ENCODE measurements around the gene EPN1.
A peak's percentile ranks its signal among the peaks of the same experiment; 100 is the strongest.

The EPN1 gene

GRCh38 chr19:55673889-55674288, 1.1 kb upstream of the EPN1 start:
- no peak overlapping the region for H3K4me3 ChIP-seq (ENCODE audit: low read length)
- DNase-seq (ENCODE audit: low read depth) = no peak
- TF ChIP-seq CTCF (IDR thresholded peaks at IDR 0.05; ENCODE audit: insufficient read depth, low read depth, low read length, missing control alignments) = no peak

- no peak for DNase-seq (ENCODE audit: low read depth)
- H3K4me3 ChIP-seq (ENCODE audit: low read length) = peak overlapping the region; percentile 91
- TF ChIP-seq CTCF (IDR thresholded peaks at IDR 0.05; ENCODE audit: insufficient read depth, low read depth, low read length, missing control alignments) = no peak
These were observed 576 bp upstream of the EPN1 start for GRCh38 chr19:55674459-55674840.

GRCh38 chr19:55675661-55676354, 782 bp downstream of the EPN1 start:
- TF ChIP-seq CTCF (IDR thresholded peaks at IDR 0.05; ENCODE audit: insufficient read depth, low read depth, low read length, missing control alignments) = no peak
- peak overlapping the region; percentile 91 for H3K4me3 ChIP-seq (ENCODE audit: low read length)
- DNase-seq (ENCODE audit: low read depth) = no peak

GRCh38 chr19:55676383-55676782, 1.4 kb downstream of the EPN1 start:
- DNase-seq (ENCODE audit: low read depth) = peak; percentile 30
- TF ChIP-seq CTCF (IDR thresholded peaks at IDR 0.05; ENCODE audit: insufficient read depth, low read depth, low read length, missing control alignments) = peak; percentile 25
- H3K4me3 ChIP-seq (ENCODE audit: low read length) = peak overlapping the region; percentile 91

GRCh38 chr19:55676889-55677505, 2.0 kb downstream of the EPN1 start:
- DNase-seq (ENCODE audit: low read depth) = peak; percentile 56
- no peak for TF ChIP-seq CTCF (IDR thresholded peaks at IDR 0.05; ENCODE audit: insufficient read depth, low read depth, low read length, missing control alignments)
- peak overlapping the region; percentile 10 for H3K4me3 ChIP-seq (ENCODE audit: low read length)

GRCh38 chr19:55677572-55678028, 2.6 kb downstream of the EPN1 start:
- no peak for TF ChIP-seq CTCF (IDR thresholded peaks at IDR 0.05; ENCODE audit: insufficient read depth, low read depth, low read length, missing control alignments)
- DNase-seq (ENCODE audit: low read depth) = no peak
- no peak overlapping the region for H3K4me3 ChIP-seq (ENCODE audit: low read length)

All from epithelial cell of esophagus (primary cell).